Hepatic stellate cell (primary cell): ENCODE data around the gene IL21R.
"Not testable (repeated sequence)": the region's sequence is repeated elsewhere in the genome, so short reads cannot be mapped to it uniquely, and the experiment has no call there.

ENCODE experiments used
- DNase-seq: peaks from one replicate; pipeline ENCODE4 v3.0.0; 2011; ENCODE audit warnings: low spot score

The IL21R gene

DNA sequence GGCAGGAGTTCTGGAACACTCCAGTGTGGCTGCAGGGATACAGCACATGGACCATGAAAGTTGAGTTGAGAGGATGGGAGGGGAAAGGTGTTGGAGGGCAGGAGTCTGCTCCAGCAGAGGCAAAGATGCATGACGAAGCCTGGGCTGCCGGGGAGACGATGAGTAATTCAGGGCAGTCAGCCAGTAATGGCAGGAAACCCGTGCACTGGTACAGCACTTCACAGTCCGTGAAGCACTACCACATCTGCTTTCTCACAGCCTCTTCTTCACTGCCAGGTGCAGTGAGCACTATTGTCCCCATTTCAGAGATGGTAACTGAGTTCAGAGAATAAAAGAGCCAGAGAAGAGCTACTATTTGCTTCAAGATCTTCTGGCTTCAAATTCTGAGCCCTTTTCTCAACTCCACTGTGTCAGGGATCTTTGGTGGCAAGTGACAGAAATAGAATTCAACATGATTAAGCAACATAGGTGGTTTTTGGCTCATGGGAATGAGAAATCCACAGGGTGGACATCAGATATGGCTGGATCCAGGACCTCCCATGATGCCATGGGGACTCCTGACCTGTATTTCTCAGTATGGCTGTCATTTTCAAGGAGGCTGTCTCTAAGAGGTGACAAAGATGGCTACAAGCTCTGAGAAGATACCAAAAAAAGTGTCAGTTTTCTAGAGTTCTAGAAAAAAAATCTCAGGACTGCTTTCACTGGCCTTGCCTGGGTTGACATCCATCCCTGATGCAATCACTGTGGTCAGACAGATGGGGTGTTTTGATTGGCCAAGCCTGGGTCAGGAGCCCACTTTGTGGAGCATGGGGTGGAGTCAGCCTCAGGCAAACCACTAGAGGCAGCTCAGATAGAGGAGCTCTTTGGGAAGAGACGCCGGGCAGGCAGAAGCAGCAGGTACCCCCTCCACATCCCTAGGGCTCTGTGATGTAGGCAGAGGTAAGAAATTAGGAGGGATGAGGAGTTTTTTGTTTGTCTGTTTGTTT, 24.7 kb downstream of the IL21R start:
- DNase-seq: peak; percentile 87

DNA sequence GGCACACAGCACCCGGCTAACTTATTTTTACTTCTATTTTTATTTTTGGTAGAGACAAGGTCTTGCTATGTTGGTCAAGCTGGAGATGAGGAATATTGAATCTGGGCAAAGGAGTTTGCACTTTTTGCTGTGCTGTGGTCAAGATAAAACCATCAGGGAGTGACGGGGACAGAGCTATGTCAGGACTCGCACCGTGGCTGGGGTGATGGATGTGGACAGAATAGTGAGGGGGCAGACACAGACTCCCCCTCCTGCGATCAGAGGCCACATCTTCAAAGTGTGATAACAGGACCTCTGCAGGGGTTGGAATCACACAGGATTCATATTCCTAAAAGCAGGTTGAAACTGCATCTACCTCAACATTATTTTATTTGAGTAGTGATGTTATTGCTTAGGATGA, 25.6 kb downstream of the IL21R start:
- DNase-seq: no peak

DNA sequence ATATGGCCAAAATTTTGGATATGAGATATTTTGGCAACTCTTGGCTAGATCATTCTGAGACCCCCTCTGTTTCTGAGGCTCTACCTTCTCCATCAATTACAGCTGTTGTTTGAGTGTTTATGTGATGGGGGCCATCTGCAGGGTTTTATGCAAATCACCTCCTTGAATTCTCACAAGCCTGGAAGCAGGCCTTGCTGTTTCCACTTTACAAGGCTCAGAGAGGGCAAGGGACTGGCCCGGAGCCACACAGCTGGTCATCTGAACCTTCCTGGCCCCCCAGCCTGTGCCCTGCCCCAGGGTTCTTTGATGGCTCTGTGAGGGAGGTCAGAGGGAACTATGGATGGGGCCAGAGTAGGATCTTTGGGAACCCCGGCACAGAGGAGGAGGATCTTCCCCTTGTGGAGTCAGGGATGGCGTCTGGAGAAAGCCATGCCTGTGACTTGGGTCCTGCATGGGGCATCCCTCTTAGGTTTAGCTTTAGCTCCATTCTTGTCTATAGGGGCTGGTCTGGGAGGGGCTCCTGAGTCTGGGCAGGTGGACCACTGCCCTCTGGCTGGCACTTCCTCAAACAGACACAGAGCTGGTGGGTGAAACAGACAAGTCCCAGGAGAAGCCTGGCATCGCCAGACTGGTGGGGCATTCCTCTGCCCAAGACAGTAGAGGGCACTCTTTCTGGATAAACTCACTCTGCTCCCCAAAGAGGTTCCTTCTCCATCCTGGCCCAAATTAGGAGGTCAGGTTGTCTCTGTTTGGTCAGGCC, 26.2 kb downstream of the IL21R start:
- no peak for DNase-seq

DNA sequence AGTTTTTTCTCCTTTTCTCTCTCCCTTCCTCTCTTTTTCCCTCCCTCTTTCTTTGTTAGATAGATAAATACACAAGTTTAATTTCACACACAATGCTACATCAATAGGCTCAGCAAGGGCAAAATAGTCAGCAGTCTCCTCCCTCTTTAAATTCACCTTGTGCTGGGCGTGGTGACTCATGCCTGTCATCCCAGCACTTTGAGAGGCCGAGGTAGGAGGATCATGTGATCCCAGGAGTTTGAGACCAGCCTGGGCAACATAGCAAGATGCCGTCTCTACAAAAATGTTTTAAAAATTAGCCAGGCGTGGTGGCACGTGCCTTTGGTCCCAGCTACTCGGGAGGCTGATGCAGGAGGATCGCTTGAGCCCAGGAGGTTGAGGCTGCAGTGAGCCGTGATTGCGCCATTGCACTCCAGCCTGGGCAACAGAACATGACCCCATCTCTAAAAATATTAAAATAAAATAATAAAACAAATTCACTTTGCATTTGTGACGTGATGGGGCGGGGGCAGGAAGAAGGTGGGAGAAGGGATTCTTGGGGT, 27.4 kb downstream of the IL21R start:
- no peak for DNase-seq

DNA sequence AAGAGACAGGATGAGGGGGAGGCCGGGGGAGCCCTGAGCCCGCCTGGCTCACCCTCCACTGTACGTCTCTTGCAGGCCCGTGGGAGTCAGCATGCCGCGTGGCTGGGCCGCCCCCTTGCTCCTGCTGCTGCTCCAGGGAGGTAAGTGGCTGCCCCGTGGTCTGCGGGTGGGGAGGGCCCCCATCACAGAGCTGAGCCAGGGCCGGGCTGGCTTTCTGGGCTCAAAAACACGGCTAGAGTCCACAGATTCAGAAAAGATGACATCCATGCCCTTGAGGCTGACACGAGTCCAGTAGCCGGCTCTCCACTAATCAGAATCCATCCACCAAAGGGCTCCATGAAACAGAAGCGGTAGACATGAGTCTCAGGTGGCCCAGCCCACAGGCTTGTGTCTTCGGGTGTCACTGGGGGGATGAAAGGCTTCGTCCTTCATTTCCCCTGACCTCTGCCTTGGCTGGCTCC, 28.0 kb downstream of the IL21R start:
- DNase-seq: no peak

DNA sequence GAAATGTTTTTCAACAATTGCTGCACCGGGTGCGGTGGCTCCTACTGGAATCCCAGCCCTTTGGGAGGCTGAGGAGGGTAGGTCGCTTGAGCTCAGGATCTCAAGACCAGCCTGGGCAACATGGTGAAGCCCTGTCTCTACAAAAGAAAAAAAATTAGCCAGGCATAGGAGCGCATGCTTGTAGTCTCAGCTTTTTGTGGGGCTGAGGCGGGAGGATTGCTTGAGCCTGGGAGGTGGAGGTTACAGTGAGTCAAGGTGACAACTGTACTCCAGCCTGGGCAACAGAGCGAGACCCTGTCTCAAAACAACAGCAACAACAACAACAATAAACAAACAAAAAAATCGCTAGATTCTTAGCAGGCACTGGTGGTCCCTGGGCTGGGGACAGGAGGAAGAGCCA, 28.5 kb downstream of the IL21R start:
- no peak for DNase-seq

DNA sequence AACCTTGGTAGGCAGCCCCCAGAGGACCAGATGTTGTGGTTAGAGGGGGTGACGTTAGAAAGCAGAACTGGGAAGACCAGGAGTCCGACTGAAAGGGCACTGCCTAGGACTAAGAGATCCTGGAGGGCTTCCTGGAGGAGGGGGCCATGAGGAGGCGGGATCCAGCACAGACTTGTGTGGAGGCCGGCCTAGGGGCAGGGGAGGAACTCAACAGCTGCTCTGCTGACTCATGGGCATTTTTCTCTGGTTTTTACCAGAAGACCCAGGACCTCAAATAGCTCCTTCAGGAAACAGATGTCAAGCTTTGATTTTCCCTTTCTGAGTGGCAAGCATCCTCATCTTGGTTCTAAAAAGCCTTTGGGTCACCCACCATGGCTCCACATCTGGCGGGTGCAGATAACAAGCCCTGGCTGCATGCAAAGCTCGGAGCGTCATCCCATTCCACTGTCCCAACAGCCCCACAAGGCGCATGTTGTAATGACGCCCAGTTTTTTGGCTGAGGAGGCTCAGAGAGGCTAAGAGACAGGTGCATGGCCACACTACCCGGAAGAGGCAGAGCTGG, 29.0 kb downstream of the IL21R start:
- no peak for DNase-seq

DNA sequence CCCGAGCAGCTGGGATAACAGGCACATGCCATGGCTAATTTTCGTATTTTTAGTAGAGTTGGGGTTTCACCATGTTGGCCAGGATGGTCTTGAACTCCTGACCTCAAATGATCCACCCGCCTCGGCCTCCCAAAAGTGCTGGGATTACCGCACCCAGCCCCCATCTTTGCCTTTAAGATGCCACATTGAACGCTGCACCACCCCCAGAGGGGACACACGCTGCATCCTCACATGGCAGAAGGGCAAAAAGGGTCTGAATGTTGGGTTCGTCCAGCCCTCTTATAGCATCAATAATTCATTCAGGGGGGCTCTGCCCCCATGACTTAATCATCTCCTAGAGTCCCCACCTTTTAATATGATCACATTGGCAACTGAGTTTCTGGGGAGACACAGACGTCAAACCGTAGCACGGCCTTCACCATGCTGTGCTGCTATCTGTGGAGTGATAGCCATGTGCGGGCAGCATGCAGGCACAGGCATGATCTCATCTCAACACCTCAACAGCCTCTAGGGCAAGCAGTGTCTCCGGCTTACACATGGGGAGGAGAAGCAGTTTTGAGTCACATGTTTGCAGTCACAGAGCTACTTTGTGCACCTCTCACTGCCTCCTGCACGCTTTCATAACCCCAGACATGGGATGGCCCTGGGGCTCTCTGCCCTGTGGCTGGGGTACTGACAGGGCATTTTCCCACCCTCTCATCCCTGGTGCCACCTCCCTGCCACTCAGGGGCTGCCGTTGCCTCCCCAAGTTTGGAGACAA, 30.0 kb downstream of the IL21R start:
- no peak for DNase-seq

DNA sequence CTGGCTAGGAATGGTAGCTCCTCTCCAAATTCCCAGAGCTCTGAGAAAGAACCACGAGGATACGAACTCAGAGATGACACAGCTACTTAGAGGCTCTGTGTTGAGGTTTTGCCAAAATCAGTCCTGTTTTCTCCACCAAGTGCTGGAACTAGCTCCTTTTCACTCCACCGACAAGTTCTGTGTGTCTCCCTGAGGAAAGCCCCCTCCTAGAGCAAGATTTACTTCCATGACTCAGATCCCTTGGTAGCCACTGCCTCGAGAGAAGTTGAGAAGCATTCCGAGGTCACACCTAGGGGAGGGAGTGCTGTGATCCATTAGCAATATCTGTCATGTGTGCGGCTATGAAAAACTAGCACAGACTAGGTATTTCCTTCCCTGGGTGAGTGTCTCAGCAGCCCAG, 30.6 kb downstream of the IL21R start:
- DNase-seq: peak; percentile 79

DNA sequence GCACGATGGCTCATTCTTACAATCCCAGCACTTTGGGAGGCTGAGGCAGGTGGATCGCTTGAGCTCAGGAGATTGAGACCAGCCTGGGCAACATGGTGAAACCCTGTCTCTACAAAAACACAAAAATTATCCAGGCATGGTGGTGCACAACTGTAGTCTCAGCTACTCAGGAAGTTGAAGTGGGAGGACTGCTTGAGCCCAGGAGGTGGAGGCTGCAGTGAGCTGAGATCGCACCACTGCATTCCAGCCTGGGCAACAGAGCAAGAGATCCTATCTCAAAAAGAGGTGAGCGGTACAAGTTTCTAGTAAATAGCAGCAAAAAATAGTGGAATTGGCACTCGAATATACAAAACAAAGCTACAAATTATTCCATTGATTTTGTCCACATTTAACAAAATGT, 31.2 kb downstream of the IL21R start:
- DNase-seq: not testable (repeated sequence)

DNA sequence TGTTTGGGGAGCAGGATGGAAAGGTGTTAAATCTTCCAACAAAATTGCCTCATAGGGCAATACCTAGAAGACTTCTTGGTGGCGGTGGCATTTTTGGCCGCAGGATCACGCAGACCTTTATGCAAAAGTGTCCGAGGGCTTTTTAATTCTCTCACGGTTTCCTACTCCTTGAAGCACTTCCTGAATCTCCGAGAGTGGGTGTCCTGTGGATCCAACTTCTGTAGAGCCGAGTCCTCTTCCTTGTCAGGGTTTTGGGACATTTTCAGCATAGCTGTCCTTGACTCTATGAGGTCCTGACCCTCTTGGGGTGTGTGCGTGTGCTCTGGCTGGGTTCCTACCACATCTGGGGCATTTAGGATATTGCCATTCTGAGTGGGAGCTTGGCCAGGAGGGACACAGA, 31.7 kb downstream of the IL21R start:
- no peak for DNase-seq

DNA sequence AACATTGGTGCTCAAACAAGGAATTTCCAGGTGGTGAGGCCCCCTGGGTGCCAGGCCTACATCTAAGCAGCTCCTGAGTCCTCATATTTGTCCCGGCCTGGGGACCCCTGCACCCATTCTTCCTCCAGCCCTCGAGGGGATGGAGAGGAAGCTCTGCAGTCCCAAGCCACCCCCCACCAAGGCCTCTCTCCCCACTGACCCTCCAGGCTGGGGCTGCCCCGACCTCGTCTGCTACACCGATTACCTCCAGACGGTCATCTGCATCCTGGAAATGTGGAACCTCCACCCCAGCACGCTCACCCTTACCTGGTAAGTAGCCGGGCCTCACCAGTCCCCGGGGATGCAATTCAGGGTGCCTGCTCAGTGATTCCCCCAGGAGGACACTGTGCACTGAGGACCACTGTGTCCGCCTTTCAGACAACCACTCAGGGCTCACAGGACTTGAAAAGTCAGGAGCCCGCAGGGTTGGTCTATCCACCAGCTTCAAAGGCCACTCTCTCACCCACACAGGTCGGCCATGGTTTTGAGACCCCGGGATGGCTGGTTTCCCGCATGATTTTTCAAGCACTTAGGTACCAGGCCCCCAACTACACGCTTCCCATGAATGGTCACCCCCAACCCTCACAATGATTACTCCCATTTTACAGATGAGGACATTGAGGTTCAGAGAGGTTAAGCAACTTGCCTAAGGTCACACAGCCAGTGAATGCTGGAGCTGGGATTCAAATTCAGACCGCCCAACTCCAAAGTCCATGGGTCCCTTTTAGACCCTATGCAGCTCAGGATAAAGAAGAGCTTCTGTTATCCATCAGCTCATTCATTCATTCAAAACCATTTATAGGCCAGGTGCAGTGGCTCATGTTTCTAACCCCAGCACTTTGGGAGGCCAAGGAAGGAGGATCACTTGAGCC, 32.4 kb downstream of the IL21R start:
- no peak for DNase-seq

DNA sequence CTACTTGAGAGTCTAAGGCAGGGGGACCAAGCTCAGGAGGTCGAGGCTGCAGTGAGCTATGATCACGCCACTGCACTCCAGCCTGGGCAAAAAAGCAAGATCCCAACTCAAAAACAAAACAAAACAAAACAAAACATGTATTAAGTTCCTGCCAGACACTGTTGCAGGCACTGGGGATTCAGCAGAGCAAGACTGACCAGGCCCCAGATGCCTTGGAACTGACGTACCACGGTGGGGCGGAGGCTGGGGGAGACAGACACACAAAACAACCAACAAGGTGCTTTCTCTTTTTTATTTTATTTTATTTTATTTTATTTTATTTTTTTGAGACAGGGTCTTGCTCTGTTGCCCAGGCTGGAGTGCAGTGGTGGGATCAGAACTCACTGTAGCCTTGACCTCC, 33.2 kb downstream of the IL21R start:
- not testable (repeated sequence) for DNase-seq

DNA sequence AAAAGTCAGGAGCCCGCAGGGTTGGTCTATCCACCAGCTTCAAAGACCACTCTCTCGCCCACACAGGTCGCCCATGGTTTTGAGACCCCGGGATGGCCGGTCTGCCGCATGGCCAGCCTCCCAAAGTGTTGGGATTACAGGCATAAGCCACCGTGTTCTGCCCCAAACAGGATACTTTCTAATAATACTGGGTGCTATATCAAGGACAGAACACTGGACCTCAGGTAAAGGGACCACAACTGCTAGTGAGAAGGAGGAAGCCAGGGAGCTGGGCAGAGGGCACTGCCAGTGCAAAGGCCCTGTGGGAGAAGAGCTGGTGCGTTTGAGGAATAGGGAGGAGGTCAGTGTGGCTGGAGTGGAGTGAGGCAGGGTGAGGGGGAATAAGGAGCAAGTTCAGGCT, 34.1 kb downstream of the IL21R start:
- DNase-seq: no peak

DNA sequence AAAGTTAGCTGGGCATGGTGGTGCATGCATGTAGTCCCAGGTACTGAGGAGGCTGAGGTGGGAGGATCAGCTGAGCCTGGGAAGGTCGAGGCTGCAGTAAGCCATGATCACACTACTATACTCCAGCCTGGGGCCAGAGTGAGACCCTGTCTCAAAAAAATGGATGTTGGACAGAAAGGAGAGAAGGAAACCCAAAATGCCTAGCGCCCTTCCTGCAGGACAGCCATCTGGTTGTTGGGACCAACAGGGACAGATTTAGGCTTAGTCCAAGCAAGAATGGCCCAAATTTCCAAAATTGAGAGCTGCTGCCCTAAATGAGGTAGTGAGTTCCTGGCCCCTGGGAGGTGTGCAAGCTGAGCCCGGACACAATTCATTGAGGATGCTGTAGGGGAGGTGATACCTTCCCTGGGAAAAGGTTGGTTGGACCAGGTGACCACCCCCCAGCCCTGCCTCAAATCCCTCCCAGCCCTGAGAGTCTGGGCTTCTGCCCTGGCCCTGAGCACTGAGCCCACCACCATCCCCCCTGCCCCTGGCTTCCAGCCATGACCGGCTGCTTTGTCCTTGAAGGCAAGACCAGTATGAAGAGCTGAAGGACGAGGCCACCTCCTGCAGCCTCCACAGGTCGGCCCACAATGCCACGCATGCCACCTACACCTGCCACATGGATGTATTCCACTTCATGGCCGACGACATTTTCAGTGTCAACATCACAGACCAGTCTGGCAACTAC, 35.1 kb downstream of the IL21R start:
- no peak for DNase-seq

DNA sequence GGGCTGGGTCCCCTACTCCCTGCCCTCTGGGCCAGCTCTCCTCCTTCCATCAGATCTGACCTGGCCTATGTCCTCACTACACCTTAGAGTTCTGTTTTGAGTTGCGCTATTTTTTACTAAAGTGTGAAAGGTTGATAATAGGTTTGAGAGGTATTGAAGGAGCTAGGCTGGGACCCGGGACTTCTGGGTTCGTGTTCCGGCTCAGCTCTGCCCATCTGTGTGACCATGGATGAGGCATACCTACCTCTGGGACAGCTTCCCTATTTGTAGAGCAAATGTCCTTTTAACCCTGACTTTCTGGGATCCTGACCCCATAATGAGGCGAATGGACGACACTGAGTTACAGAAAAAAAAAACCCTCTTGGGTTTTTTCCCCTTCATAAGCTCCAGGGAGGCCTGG, 36.0 kb downstream of the IL21R start:
- DNase-seq: no peak

DNA sequence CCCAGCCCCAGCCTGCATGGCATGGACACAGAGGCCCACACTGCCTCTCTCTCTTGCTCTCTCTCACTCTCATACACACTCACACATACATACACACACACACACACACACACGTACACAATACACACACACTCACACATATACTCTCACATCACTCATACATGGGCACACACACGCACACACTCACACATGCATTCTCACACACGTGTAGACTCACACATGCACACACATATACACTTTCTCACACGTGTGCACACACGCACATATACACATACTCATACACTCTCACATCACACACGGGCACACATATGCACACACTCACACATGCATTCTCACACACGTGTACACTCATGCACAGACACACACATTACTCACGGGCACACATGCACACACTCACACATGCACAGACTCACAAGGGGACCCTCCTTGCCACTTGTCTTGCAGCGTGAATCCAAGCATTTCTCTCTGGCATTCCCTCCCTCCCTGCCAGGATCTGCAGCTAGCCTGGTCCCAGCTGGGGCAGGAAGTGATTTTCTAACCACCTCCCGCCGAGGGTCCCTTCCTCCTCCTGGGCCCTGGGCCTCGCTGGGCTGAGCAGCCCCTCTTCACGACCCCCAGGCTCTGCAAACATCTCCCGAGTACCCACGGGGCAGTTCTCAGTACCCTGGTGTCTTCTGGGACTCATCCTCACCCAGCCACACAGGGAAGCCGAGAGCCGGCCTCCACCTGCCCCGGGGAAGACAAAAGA, 37.5 kb downstream of the IL21R start:
- no peak for DNase-seq

DNA sequence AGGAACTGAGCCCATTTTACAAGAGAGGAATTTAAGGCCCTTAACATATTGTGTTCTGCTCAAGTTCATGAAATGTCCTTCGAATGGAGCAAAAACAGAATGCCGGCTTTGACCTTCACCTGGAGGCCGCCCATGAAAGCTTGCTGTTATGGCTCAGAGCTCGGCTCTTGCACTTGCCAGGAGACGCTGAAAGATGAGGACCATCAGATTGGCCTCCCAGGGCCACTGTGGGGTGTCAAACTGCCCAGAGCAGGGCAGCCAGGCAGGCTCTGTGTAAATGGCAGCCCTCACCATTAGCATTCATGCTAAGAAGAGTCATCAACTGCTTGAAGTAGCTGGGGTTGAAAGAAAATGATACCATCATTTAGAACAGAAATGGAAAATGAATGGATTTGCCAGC, 39.3 kb downstream of the IL21R start:
- no peak for DNase-seq

DNA sequence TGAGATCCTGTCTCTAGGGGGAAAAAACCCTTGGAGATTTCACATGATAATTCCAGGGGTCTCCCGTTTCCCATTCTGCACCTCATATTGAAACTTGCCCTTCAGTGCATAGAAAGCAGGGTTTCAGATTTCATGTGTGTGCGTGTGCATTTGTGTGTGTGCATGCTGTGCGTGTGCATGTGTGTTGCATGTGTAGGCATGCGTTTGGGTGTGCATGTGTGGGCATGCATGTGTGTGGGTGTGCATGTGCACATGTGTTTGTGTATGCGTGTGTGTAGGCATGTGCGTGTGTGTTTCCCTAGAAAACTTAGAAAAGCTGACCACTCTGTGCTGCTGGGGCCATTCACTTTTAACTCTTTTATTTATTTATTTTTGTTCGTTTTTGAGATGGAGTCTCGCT, 40.0 kb downstream of the IL21R start:
- no peak for DNase-seq
